Neural crest cell (in vitro differentiated cells): Measurements from ENCODE around the gene BACH2. TPM values are rescaled to one million over a fixed set of nuclear protein-coding genes. Genes with fewer than 3 reads are reported as not detected.

ENCODE experiments used
- DNase-seq: peaks from one replicate; pipeline ENCODE4 v3.0.0; 2021; ENCODE audit warnings: low read depth, mixed read lengths, low spot score
- H3K27ac Mint-ChIP-seq: one replicate; pipeline ENCODE4 v1.8.0; 2021; ENCODE audit warnings: mild to moderate bottlenecking, mixed read lengths; ENCODE audit not compliant: unreplicated experiment
- H3K27me3 Mint-ChIP-seq: 2 replicates; pipeline ENCODE4 v1.8.0; 2021; ENCODE audit warnings: low read depth, mild to moderate bottlenecking, mixed read lengths
- H3K36me3 Mint-ChIP-seq: 2 replicates; pipeline ENCODE4 v1.8.0; 2021; ENCODE audit warnings: low read depth, mild to moderate bottlenecking, mixed read lengths
- H3K4me1 Mint-ChIP-seq: 2 replicates; pipeline ENCODE4 v1.8.0; 2021; ENCODE audit warnings: mixed read lengths
- H3K4me3 Mint-ChIP-seq: one replicate; pipeline ENCODE4 v1.8.0; 2021; ENCODE audit warnings: mild to moderate bottlenecking, mixed read lengths
- H3K9me3 Mint-ChIP-seq: 2 replicates; pipeline ENCODE4 v1.8.0; 2021; ENCODE audit warnings: mixed read lengths
- CTCF ChIP-seq: fragments of 200-600 bp; sonication (generic); conservative IDR thresholded peaks from 2 replicates; pipeline ENCODE4 v1.5.0; 2021; ENCODE audit warnings: antibody characterized with exemption, mild to moderate bottlenecking
- total RNA-seq: library from RNA; stranded (reverse); gene quantifications from 2 replicates; pipeline ENCODE4 v1.2.1, GENCODE V29; 2021

The BACH2 gene
- total RNA-seq, 1 donor from 2014 or later, result 13.1 TPM

- H3K27ac Mint-ChIP-seq, result no peak overlapping the region
- no peaks in the 10 kb centered on the region for H3K27me3 Mint-ChIP-seq
- no peak for TF ChIP-seq CTCF
- H3K9me3 Mint-ChIP-seq, result peaks cover 9% of the 10 kb centered on the region
- H3K4me3 Mint-ChIP-seq, result no peak overlapping the region
- H3K4me1 Mint-ChIP-seq, result peaks cover 8% of the 10 kb centered on the region
- no peak for DNase-seq
- peaks cover 30% of the 10 kb centered on the region for H3K36me3 Mint-ChIP-seq
These were observed 28.5 kb downstream of the BACH2 start for GRCh38 chr6:90268178-90268577.

- no peak for DNase-seq
- Mint-ChIP-seq H3K27me3 (no peaks in the 10 kb centered on the region), H3K36me3 (peaks cover 24% of the 10 kb centered on the region), H3K4me3 (no peak overlapping the region), H3K4me1 (peaks cover 8% of the 10 kb centered on the region), H3K9me3 (peaks cover 10% of the 10 kb centered on the region), H3K27ac (peak overlapping the region; percentile 53)
- no peak for TF ChIP-seq CTCF
These were observed 29.6 kb downstream of the BACH2 start for GRCh38 chr6:90266905-90267621.

- no peak overlapping the region for H3K4me3 Mint-ChIP-seq
- H3K36me3 Mint-ChIP-seq, result peaks cover 15% of the 10 kb centered on the region
- no peak for TF ChIP-seq CTCF
- H3K27ac Mint-ChIP-seq, result no peak overlapping the region
- H3K9me3 Mint-ChIP-seq, result peaks cover 10% of the 10 kb centered on the region
- DNase-seq, result no peak
- peaks cover 8% of the 10 kb centered on the region for H3K4me1 Mint-ChIP-seq
- no peaks in the 10 kb centered on the region for H3K27me3 Mint-ChIP-seq
These were observed 32.1 kb downstream of the BACH2 start for GRCh38 chr6:90264561-90264960.

GRCh38 chr6:90263633-90264032, 33.0 kb downstream of the BACH2 start:
- Mint-ChIP-seq H3K27ac (no peak overlapping the region), H3K9me3 (peaks cover 10% of the 10 kb centered on the region), H3K4me3 (no peak overlapping the region), H3K4me1 (peaks cover 8% of the 10 kb centered on the region), H3K36me3 (peaks cover 15% of the 10 kb centered on the region), H3K27me3 (no peaks in the 10 kb centered on the region)
- TF ChIP-seq CTCF, result no peak
- no peak for DNase-seq

- Mint-ChIP-seq H3K27me3 (no peaks in the 10 kb centered on the region), H3K4me1 (peaks cover under 1% of the 10 kb centered on the region), H3K9me3 (peaks cover 14% of the 10 kb centered on the region), H3K36me3 (peaks cover 11% of the 10 kb centered on the region), H3K27ac (no peak overlapping the region), H3K4me3 (no peak overlapping the region)
- no peak for TF ChIP-seq CTCF
- DNase-seq, result no peak
These were observed 34.8 kb downstream of the BACH2 start for GRCh38 chr6:90261801-90262200.
